Measurements from ENCODE around the gene DPT.

Gene DPT

GRCh38 chr1:168766568-168766967, 37.6 kb upstream of the DPT start:
- no peak overlapping the region for H3K4me3 ChIP-seq (ENCODE audit: low read depth, low read length)
- DNase-seq (ENCODE audit: low read depth): no peak
- TF ChIP-seq CTCF (IDR thresholded peaks at IDR 0.05; ENCODE audit: insufficient read depth, low read depth, low read length, missing control alignments): no peak

DNA sequence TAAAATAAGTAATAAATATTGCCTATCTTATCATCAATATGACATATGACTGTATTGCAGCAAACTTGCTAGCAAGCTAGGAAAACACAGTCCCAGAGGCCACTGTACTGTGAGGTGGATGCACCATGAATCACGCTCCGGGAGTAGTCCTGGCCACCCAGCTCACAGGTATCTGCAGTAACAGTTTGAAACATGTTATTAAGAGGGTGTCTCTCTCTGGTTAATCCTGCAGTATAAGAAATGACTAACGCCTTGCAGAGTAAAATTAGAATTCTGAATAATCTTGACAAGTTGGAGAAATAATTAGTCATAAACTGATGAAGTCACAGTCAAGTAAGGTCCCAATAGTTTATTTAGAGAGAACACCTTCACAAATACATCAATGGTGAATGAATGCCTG, 34.0 kb upstream of the DPT start:
- no peak overlapping the region for H3K4me3 ChIP-seq (ENCODE audit: low read depth, low read length)
- DNase-seq (ENCODE audit: low read depth): no peak
- TF ChIP-seq CTCF (IDR thresholded peaks at IDR 0.05; ENCODE audit: insufficient read depth, low read depth, low read length, missing control alignments): no peak

- no peak overlapping the region for H3K4me3 ChIP-seq (ENCODE audit: low read depth, low read length)
- DNase-seq (ENCODE audit: low read depth): no peak
- TF ChIP-seq CTCF (IDR thresholded peaks at IDR 0.05; ENCODE audit: insufficient read depth, low read depth, low read length, missing control alignments): no peak
Observed at GRCh38 chr1:168762473-168762872, 33.5 kb upstream of the DPT start.

DNA sequence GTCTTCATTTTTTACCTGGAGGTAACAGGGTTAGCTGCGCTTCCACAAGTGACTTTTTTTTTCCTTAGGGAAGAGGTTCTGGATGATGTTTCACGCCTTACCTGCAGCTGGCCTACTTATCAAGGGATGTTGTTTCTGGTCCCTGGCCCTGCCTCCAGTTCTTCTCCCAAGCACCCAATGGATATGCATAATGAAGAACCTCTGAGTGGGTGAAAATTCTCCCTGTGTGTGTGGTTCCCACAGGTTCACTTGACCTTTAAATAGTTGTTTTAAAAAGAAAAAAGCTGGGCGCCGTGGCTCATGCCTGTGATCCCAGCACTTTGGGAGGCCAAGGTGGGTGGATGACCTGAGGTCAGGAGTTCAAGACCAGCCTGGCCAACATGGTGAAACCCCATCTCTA, 31.8 kb upstream of the DPT start:
- no peak for TF ChIP-seq CTCF (IDR thresholded peaks at IDR 0.05; ENCODE audit: insufficient read depth, low read depth, low read length, missing control alignments)
- H3K4me3 ChIP-seq (ENCODE audit: low read depth, low read length): no peak overlapping the region
- no peak for DNase-seq (ENCODE audit: low read depth)

- TF ChIP-seq CTCF (IDR thresholded peaks at IDR 0.05; ENCODE audit: insufficient read depth, low read depth, low read length, missing control alignments): no peak
Observed at GRCh38 chr1:168760241-168760640, 31.2 kb upstream of the DPT start.

GRCh38 chr1:168759077-168759476, 30.1 kb upstream of the DPT start:
- TF ChIP-seq CTCF (IDR thresholded peaks at IDR 0.05; ENCODE audit: insufficient read depth, low read depth, low read length, missing control alignments): no peak
- DNase-seq (ENCODE audit: low read depth): no peak
- no peak overlapping the region for H3K4me3 ChIP-seq (ENCODE audit: low read depth, low read length)

More at GRCh38 chr1:168760241-168760640, 31.2 kb upstream of the DPT start:
- no peak for DNase-seq (ENCODE audit: low read depth)
- no peak overlapping the region for H3K4me3 ChIP-seq (ENCODE audit: low read depth, low read length)

GRCh38 chr1:168758503-168758902, 29.5 kb upstream of the DPT start:
- no peak for TF ChIP-seq CTCF (IDR thresholded peaks at IDR 0.05; ENCODE audit: insufficient read depth, low read depth, low read length, missing control alignments)
- no peak for DNase-seq (ENCODE audit: low read depth)
- H3K4me3 ChIP-seq (ENCODE audit: low read depth, low read length): no peak overlapping the region

All from GM12865 (cell line).